Measurements from ENCODE around the gene SH2D3A. TPM values are rescaled to one million over a fixed set of nuclear protein-coding genes. Genes with fewer than 3 reads are reported as not detected.

The SH2D3A gene
- total RNA-seq, 1 donor from 2014 or later: not detected

DNA sequence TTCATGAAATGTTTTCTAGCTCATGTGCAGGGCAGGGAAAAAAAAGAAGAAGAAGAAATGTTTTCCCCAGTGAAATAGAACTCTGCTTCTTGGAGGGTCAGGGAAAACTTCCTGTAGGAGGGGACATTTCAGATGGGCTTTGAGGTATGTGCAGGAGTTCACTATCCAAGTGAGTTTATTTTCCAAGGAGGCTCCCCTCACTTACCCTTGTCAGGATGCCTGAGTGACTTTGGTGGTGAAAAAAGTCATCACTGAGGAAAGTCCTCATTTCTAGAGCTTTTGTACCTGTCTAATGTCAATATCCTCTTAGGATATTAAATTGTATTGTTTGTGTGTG, 46.1 kb downstream of the SH2D3A start:
- no peak for DNase-seq (ENCODE audit: low read depth, low spot score)
- Mint-ChIP-seq H3K9me3 (peaks cover 5% of the 10 kb centered on the region), H3K36me3 (ENCODE audit: low read depth) (no peaks in the 10 kb centered on the region), H3K27me3 (ENCODE audit: low read depth) (peaks cover 29% of the 10 kb centered on the region), H3K4me1 (peaks cover 12% of the 10 kb centered on the region), H3K4me3 (no peak overlapping the region), H3K27ac (ENCODE audit: unreplicated experiment) (no peak overlapping the region)
- no peak for TF ChIP-seq CTCF (conservative IDR thresholded peaks at IDR 0.05)

- peaks cover 5% of the 10 kb centered on the region for H3K9me3 Mint-ChIP-seq
- no peaks in the 10 kb centered on the region for H3K36me3 Mint-ChIP-seq (ENCODE audit: low read depth)
- no peak within 1 kb of the TSS for H3K27ac Mint-ChIP-seq (ENCODE audit: unreplicated experiment)
- H3K4me1 Mint-ChIP-seq: peaks cover 12% of the 10 kb centered on the region
- H3K27me3 Mint-ChIP-seq (ENCODE audit: low read depth): peaks cover 30% of the 10 kb centered on the region
- TF ChIP-seq CTCF (conservative IDR thresholded peaks at IDR 0.05): no peak
- H3K4me3 Mint-ChIP-seq: no peak within 1 kb of the TSS
- no peak for DNase-seq (ENCODE audit: low read depth, low spot score)
These were observed 46.7 kb downstream of the SH2D3A start, which contains the start of gene C3 for GRCh38 chr19:6720369-6721137. C3 (minus strand) TSS chr19:6720650; CDS start chr19:6720589, 61 bp downstream.

DNA sequence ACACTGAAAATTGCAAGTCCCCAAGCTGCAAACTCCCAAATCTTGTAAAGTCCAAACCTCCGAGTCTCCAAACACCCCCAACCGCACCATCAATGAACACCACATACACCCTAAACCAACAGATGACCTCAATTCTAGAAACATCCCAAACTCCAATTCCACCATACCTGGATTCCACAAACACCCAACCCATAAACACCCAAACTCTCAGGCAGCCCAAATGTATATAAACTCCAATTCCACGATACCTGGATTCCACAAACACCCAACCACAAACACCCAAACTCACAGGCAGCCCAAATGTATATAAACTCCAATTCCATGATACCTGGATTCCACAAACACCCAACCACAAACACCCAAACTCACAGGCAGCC, 47.3 kb downstream of the SH2D3A start:
- Mint-ChIP-seq H3K36me3 (ENCODE audit: low read depth) (no peaks in the 10 kb centered on the region), H3K27ac (ENCODE audit: unreplicated experiment) (no peak overlapping the region), H3K4me3 (no peak overlapping the region), H3K9me3 (peaks cover 5% of the 10 kb centered on the region), H3K4me1 (peaks cover 12% of the 10 kb centered on the region), H3K27me3 (ENCODE audit: low read depth) (peaks cover 30% of the 10 kb centered on the region)
- TF ChIP-seq CTCF (conservative IDR thresholded peaks at IDR 0.05): no peak
- no peak for DNase-seq (ENCODE audit: low read depth, low spot score)

GRCh38 chr19:6719540-6719861, 47.7 kb downstream of the SH2D3A start:
- H3K27ac Mint-ChIP-seq (ENCODE audit: unreplicated experiment): no peak overlapping the region
- H3K4me1 Mint-ChIP-seq: peaks cover 12% of the 10 kb centered on the region
- H3K27me3 Mint-ChIP-seq (ENCODE audit: low read depth): peaks cover 30% of the 10 kb centered on the region
- peaks cover 5% of the 10 kb centered on the region for H3K9me3 Mint-ChIP-seq
- H3K36me3 Mint-ChIP-seq (ENCODE audit: low read depth): no peaks in the 10 kb centered on the region
- DNase-seq (ENCODE audit: low read depth, low spot score): no peak
- TF ChIP-seq CTCF (conservative IDR thresholded peaks at IDR 0.05): no peak
- no peak overlapping the region for H3K4me3 Mint-ChIP-seq

GRCh38 chr19:6718741-6719539, 48.3 kb downstream of the SH2D3A start:
- no peak for DNase-seq (ENCODE audit: low read depth, low spot score)
- H3K4me1 Mint-ChIP-seq: peaks cover 12% of the 10 kb centered on the region
- H3K27ac Mint-ChIP-seq (ENCODE audit: unreplicated experiment): no peak overlapping the region
- peaks cover 32% of the 10 kb centered on the region for H3K27me3 Mint-ChIP-seq (ENCODE audit: low read depth)
- no peak overlapping the region for H3K4me3 Mint-ChIP-seq
- H3K9me3 Mint-ChIP-seq: peaks cover 5% of the 10 kb centered on the region
- no peak for TF ChIP-seq CTCF (conservative IDR thresholded peaks at IDR 0.05)
- H3K36me3 Mint-ChIP-seq (ENCODE audit: low read depth): no peaks in the 10 kb centered on the region
